Testis (tissue), 3 donors: ENCODE data around the gene RAB17. TPM values are rescaled to one million over a fixed set of nuclear protein-coding genes. Genes with fewer than 3 reads are reported as not detected.

Source experiments
- DNase-seq: peaks from one replicate; pipeline ENCODE4 v3.0.0-alpha.2; 2019
- H3K27ac ChIP-seq, 2 donors: fragments of 200-600 bp; sonication (generic); one replicate each; pipeline ENCODE4 v1.5.1; 2019
- H3K27me3 ChIP-seq: fragments of 200-600 bp; sonication (generic); one replicate; pipeline ENCODE4 v1.5.1; 2019
- H3K36me3 ChIP-seq: fragments of 200-600 bp; sonication (generic); one replicate; pipeline ENCODE4 v1.5.1; 2017; ENCODE audit warnings: low read depth; ENCODE audit errors: missing control alignments
- H3K4me1 ChIP-seq: fragments of 200-600 bp; sonication (generic); one replicate; pipeline ENCODE4 v1.5.1; 2019
- H3K4me3 ChIP-seq, 2 donors: fragments of 200-600 bp; sonication (generic); one replicate each; pipeline ENCODE4 v1.5.1; 2017 to 2019
- H3K9me3 ChIP-seq: fragments of 200-600 bp; sonication (generic); one replicate; pipeline ENCODE4 v1.5.1; 2017
- POLR2A ChIP-seq: fragments of 450-650 bp; IDR thresholded peaks from one replicate; pipeline ENCODE4 v1.6.1; 2017; ENCODE audit warnings: antibody characterized with exemption, mild to moderate bottlenecking, moderate library complexity
- WGBS, 2 donors: methylation state at CpG; one replicate each; pipeline ENCODE4 v1.1.5; 2018; 5-methylcytosine and 5-hydroxymethylcytosine counted together
- intact Hi-C: fragments of 100-400 bp; cut with DNase I; formaldehyde crosslinking; loops from one replicate; pipeline ENCODE4 v1.15.1; 2023; ENCODE audit warnings: low total_unique reads
- polyA plus RNA-seq: library from polyadenylated mRNA; stranded (reverse); fragments of 350-450 nt; fragmentation: Illumina TruSeq; extraction: RNeasy Lipid Tissue Mini Kit (QIAGEN cat#74804); gene quantifications from one replicate; pipeline ENCODE4 v1.2.3, GENCODE V29; 2014; ENCODE audit warnings: low read depth, low replicate concordance; ENCODE audit not compliant: insufficient read depth
- total RNA-seq, 2 donors: library from RNA; depleted of rRNA; stranded (reverse); fragments of >200 nt; gene quantifications; one replicate each; pipeline ENCODE4 v1.2.3, GENCODE V29; 2016
- TF ChIP-seq, protein P1 (sequence below), 3 experiments: fragments of 450-650 bp in 2 of 3; fragments of 200-600 bp in 1 of 3; sonication (generic) in 1 of 3; IDR thresholded peaks; one replicate each; pipeline ENCODE4 v1.5.1; 2016 to 2019; ENCODE audit warnings: antibody characterized with exemption in 3 of 3, mild to moderate bottlenecking in 2 of 3, moderate library complexity in 1 of 3

Gene RAB17
- total and polyA plus RNA-seq, 3 donors from 2014 or later = 3.2 to 6.3 (median 3.2) TPM

DNA sequence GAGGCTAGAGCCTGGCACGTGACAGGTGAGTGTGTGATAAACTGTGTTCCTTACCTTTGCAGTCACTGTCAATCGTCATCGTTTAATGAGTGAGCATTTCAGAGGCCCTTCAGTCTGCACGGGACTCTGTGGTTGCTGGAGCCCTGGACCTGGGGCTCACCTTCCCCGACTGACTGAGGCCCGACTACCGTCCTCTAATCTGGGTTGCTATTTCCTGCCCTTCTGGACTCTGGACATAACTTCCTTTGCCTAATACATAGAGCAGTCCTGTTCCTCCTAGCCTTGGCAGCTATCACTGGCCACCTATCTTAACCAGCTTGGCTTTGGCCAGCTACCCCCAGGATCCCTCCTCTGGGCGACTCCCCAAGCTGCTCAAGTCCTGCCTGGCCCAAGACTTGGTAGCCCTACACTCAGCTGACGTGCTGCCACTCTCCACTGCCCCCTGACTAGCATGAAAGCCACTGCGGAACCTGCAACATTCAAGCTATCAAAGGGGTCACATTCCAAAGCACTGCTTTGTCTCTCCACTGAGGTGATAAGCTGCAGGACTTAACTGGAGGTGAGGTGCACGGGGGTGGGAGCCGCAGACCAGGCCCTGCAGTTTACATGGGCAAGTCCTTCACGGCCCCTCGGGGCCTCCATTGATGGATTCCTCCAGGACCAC is 11.1 kb upstream of the RAB17 start:
- Histone ChIP-seq H3K4me3 (no peak overlapping the region), H3K9me3 (no peaks in the 10 kb centered on the region), H3K4me1 (no peaks in the 10 kb centered on the region), H3K36me3 (no peaks in the 10 kb centered on the region), H3K27ac (no peak overlapping the region), H3K27me3 (no peaks in the 10 kb centered on the region)
- intact Hi-C loops = no loop called here
- DNase-seq = no peak
- TF ChIP-seq, protein P1, sequence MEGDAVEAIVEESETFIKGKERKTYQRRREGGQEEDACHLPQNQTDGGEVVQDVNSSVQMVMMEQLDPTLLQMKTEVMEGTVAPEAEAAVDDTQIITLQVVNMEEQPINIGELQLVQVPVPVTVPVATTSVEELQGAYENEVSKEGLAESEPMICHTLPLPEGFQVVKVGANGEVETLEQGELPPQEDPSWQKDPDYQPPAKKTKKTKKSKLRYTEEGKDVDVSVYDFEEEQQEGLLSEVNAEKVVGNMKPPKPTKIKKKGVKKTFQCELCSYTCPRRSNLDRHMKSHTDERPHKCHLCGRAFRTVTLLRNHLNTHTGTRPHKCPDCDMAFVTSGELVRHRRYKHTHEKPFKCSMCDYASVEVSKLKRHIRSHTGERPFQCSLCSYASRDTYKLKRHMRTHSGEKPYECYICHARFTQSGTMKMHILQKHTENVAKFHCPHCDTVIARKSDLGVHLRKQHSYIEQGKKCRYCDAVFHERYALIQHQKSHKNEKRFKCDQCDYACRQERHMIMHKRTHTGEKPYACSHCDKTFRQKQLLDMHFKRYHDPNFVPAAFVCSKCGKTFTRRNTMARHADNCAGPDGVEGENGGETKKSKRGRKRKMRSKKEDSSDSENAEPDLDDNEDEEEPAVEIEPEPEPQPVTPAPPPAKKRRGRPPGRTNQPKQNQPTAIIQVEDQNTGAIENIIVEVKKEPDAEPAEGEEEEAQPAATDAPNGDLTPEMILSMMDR (IDR thresholded peaks at IDR 0.05) = no peak
- no peak for TF ChIP-seq POLR2A
- WGBS, 2 donors = 84 to 86% methylated on average over 12 to 14 of the region's 14 CpGs

DNA sequence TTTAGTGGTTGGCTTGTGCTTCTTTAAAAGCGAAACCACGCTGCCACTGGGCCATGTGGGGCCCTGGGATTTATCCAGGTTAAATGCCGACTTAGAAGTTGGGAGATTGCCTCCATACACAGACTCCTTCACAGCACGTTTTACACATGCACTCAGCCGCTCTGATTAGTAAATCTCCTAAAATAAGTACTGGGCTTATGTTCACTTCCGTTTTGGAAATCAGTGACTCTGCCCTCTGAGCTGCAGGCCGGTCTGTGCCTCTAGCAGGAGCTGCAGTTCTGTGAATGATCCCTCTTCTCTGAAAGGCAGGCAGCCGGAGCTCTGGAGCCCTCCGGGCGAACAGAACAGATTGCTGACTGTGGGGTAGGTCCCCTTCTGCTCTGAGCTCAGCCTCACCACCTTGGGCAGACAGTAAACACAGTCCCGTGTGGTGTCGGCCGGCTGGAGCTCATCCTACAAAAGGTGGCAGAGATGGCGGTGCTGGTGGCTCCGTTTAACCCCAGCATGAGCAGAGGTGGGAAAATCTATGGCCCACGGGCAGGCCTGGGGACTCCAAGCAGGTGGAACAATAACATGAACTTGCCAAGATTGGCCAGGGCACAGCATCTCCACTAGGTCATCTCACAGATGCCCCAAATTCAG is 9.8 kb upstream of the RAB17 start:
- Histone ChIP-seq H3K36me3 (no peaks in the 10 kb centered on the region), H3K27me3 (no peaks in the 10 kb centered on the region), H3K4me1 (no peaks in the 10 kb centered on the region), H3K9me3 (no peaks in the 10 kb centered on the region), H3K4me3 (no peak overlapping the region), H3K27ac (peak overlapping the region in 1 of 2 donors; percentile 9)
- WGBS, 2 donors = 34 to 54% methylated on average over 11 to 16 of the region's 16 CpGs
- intact Hi-C loops = no loop called here
- DNase-seq = peak; percentile 42
- TF ChIP-seq, protein P1 (IDR thresholded peaks at IDR 0.05) = no peak

DNA sequence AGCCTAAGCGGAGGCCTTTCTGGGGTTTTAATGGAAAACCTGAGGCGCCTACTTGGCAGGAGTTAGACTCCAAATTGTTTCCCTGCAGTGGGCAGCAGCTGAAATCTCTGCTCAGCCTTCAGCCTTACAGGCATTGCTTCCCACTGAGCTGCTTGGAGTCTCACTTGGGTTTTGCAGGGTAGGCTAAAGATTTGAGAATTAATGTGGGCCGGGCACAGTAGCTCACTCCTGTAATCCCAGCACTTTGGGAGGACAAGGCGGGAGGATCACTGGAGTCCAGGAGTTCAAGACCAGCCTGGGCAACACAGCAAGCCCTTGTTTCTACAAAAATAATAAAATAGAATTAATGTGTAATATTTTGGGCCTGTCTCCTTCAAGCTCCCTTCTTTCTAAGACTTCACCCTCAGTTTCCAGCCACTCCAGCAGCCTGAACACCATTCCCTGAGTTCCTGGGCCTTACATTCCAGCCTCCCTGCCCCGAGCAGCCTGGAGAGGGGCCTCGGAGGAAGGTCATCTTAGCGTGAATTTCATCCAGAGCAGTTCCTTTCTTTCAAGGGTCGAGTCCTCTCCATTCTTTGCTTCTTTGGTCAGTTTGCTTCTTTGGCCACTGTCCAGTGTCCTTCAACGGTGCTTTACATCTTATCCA is 9.1 kb upstream of the RAB17 start:
- Histone ChIP-seq H3K4me3 (no peak overlapping the region), H3K27me3 (no peaks in the 10 kb centered on the region), H3K4me1 (peaks cover 5% of the 10 kb centered on the region), H3K27ac (peak overlapping the region in 1 of 2 donors; percentile 9), H3K9me3 (no peaks in the 10 kb centered on the region), H3K36me3 (no peaks in the 10 kb centered on the region)
- TF ChIP-seq POLR2A = no peak
- TF ChIP-seq, protein P1 (IDR thresholded peaks at IDR 0.05) = no peak
- intact Hi-C loops = no loop called here
- WGBS, 2 donors = 69 to 78% methylated on average over 9 of the region's 9 CpGs
- DNase-seq = no peak

DNA sequence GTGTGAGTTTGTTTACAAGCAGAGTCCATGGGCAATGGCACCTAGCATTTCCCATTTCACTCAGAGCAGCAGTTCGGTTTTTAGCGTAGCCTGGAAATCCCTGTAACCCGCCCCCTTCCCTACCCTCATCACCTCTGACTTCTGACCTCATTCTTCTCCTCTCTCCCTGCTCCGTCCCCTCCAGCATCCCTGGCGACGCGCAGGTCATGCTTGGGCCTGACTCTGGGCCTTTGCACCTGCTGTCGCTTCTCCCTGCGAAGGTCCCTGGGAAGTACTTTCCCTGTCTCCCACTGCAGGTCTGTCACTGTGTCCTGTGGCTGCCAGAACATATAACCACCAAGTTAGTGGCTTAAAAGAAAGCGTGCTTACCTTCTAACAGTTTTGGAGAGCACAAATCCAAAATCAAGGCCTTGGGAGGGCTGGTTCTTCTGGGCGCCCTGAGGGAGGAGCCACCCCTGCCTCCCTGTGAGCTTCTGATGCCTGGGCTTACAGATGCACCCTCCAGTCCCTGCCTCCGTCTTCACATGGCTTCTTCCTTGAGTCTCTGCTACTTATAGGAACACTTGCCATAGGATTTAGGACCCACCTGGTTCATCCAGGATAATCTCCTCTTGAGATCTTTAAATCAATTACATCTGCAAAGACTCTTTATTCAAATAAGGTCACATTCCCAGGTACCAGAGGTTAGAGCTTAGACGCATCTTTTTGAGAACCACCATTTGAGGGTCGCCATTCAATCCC is 8.1 kb upstream of the RAB17 start:
- Histone ChIP-seq H3K4me1 (peaks cover 8% of the 10 kb centered on the region), H3K27me3 (no peaks in the 10 kb centered on the region), H3K27ac (no peak overlapping the region), H3K9me3 (no peaks in the 10 kb centered on the region), H3K36me3 (no peaks in the 10 kb centered on the region), H3K4me3 (no peak overlapping the region)
- intact Hi-C loops = no loop called here
- DNase-seq = no peak
- TF ChIP-seq, protein P1 (IDR thresholded peaks at IDR 0.05) = no peak
- no peak for TF ChIP-seq POLR2A
- WGBS, 2 donors = 89 to 97% methylated on average over 14 of the region's 14 CpGs
